Keratinocyte (primary cell): ENCODE measurements around the gene SPEM3. TPM values are rescaled to one million over a fixed set of nuclear protein-coding genes. Genes with fewer than 3 reads are reported as not detected.

ENCODE experiments used
- DNase-seq: peaks from one replicate; pipeline ENCODE4 v3.0.0-alpha.2; 2011; ENCODE audit warnings: low read depth, missing footprints, low spot score
- FAIRE-seq: peaks from 2 replicates; lab custom pipeline; 2011; peaks lifted over from hg19 to GRCh38; lab: Jason Lieb, UNC
- H2AFZ ChIP-seq: 2 replicates; pipeline ENCODE4 v1.6.0; 2012; ENCODE audit warnings: low read length, control low read depth, inconsistent platforms; ENCODE audit not compliant: control insufficient read depth
- H3K27ac ChIP-seq: 2 replicates; pipeline ENCODE4 v1.5.1; 2011; ENCODE audit warnings: low read length; ENCODE audit not compliant: control insufficient read depth, insufficient read depth
- H3K27me3 ChIP-seq: 3 replicates; pipeline ENCODE4 v1.6.0; 2011; ENCODE audit warnings: low read length; ENCODE audit not compliant: control insufficient read depth, insufficient read depth; ENCODE audit errors: extremely low read depth
- H3K36me3 ChIP-seq, 2 experiments: 2 replicates in 1 of 2; 3 replicates in 1 of 2; pipeline ENCODE4 v1.5.1; 2011; ENCODE audit warnings: low read length in 2 of 2, mild to moderate bottlenecking in 1 of 2; ENCODE audit not compliant: control insufficient read depth in 2 of 2, insufficient read depth in 2 of 2; ENCODE audit errors: extremely low read depth in 1 of 2
- H3K4me1 ChIP-seq: 3 replicates; pipeline ENCODE4 v1.5.1; 2011; ENCODE audit warnings: low read length; ENCODE audit not compliant: control insufficient read depth, insufficient read depth; ENCODE audit errors: extremely low read depth
- H3K4me2 ChIP-seq: 3 replicates; pipeline ENCODE4 v1.6.0; 2011; ENCODE audit warnings: low read depth, low read length; ENCODE audit not compliant: control insufficient read depth, insufficient read depth; ENCODE audit errors: extremely low read depth
- H3K4me3 ChIP-seq, 3 experiments: fragments of 200-600 bp in 1 of 3; sonication (generic) in 1 of 3; 2 replicates in 2 of 3; 3 replicates in 1 of 3; pipeline ENCODE4 v1.5.1; 2011 to 2016; ENCODE audit warnings: low read length in 3 of 3, mild to moderate bottlenecking in 3 of 3, control low read depth in 2 of 3, inconsistent platforms in 1 of 3, low read depth in 1 of 3, mixed read lengths in 1 of 3, mixed run types in 1 of 3, moderate library complexity in 1 of 3; ENCODE audit not compliant: control insufficient read depth in 2 of 3, insufficient read depth in 2 of 3; ENCODE audit errors: extremely low read depth in 1 of 3
- H3K79me2 ChIP-seq: 2 replicates; pipeline ENCODE4 v1.6.0; 2012; ENCODE audit warnings: low read length; ENCODE audit not compliant: control insufficient read depth, insufficient read depth
- H3K9ac ChIP-seq: 3 replicates; pipeline ENCODE4 v1.6.0; 2011; ENCODE audit warnings: low read length; ENCODE audit not compliant: control insufficient read depth, insufficient read depth; ENCODE audit errors: extremely low read depth
- H3K9me1 ChIP-seq: 3 replicates; pipeline ENCODE4 v1.6.0; 2011; ENCODE audit warnings: low read length; ENCODE audit not compliant: control insufficient read depth, insufficient read depth; ENCODE audit errors: extremely low read depth
- H3K9me3 ChIP-seq: 2 replicates; pipeline ENCODE4 v1.5.1; 2012; ENCODE audit warnings: low read depth, low read length; ENCODE audit not compliant: control insufficient read depth
- H4K20me1 ChIP-seq: 3 replicates; pipeline ENCODE4 v1.6.0; 2011; ENCODE audit warnings: low read length; ENCODE audit not compliant: control insufficient read depth, insufficient read depth; ENCODE audit errors: extremely low read depth
- EZH2 ChIP-seq: IDR thresholded peaks from one replicate; pipeline ENCODE4 v1.6.1; 2012; ENCODE audit warnings: inconsistent platforms, mild to moderate bottlenecking, low read length, moderate library complexity
- dilution Hi-C: fragments of 300-500 bp; cut with MboI; formaldehyde crosslinking; loops from one replicate; pipeline ENCODE4 v1.7.0; 2020; ENCODE audit warnings: low sequenced_read_pairs; ENCODE audit not compliant: extremely low pct_ligation_motif_present
- polyA plus RNA-seq, 5 experiments: library from polyadenylated mRNA; depleted of rRNA in 3 of 5; stranded (reverse) in 3 of 5; stranded (forward) in 1 of 5; unstranded in 1 of 5; fragments of >200 nt; gene quantifications; 1 replicate in 1 of 5; 2 replicates in 3 of 5; 3 replicates in 1 of 5; pipeline versions ENCODE4 v1.2.1 to v1.2.3, GENCODE V29; 2011 to 2012; ENCODE audit warnings: missing spikeins in 2 of 5, low read depth in 1 of 5, low replicate concordance in 1 of 5
- TF ChIP-seq, protein P1 (sequence below), 3 experiments: IDR thresholded peaks in 1 of 3; conservative IDR thresholded peaks in 1 of 3; optimal IDR thresholded peaks in 1 of 3; 2 replicates in 2 of 3; 3 replicates in 1 of 3; pipeline versions ENCODE3 to v1.5.1; 2011; ENCODE audit warnings: low read length in 3 of 3, mild to moderate bottlenecking in 3 of 3, moderate library complexity in 2 of 3, control low read depth in 1 of 3, inconsistent platforms in 1 of 3; ENCODE audit not compliant: insufficient read depth in 2 of 3; ENCODE audit errors: extremely low read depth in 1 of 3

SPEM3 gene
- polyA plus RNA-seq, 1 donor (not counting 4 experiments of a cell fraction or from before 2014, with no cell fraction given), result not detected

DNA sequence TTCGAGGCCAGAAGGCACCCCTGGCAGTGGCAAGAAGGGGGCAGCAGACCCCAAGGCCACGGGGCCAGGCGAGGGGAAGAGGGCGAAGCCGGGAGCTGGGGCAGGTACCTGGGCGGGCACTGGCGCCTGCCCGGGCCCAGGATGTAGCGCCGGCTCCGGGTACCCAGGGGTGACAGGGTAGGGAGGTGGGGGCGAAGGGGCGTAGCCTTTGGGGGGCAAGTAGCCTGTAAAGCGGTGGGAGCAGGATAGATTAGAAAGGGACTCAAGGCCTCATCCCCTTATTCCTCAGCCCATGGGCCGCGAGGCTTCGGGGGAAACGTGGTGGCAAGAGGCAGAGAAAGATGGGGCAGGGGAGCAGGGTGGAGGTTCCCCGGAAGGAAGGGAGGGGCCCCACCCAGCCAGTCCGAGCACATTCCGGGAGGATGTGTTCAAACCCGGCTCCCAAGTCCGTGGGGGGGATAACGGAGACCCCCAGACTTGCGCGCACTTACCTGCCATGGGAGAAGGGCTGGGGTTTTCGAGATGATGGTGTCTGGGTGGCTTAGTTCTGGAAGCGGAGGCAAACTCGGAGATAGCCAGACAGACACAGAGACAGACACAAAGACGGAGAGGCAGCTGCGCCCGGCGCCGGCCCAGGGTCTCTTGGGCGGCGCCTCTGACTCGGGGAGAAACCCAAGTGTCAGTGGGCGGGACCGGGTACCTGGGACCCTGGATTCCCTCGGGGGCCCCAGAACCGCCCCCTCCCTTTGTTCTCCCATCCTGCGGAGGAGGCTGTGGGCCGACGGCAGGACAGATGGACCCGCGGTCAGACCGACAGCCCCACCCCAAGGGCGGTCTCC lies 34.8 kb upstream of the SPEM3 start:
- Histone ChIP-seq H2AFZ (peak overlapping the region; percentile 66), H3K27me3 (no peaks in the 10 kb centered on the region), H4K20me1 (no peaks in the 10 kb centered on the region), H3K4me3 (peak overlapping the region; percentile 83 to 90 (median 89)), H3K79me2 (peaks cover 27% of the 10 kb centered on the region), H3K4me2 (peak overlapping the region; percentile 77), H3K9me3 (no peaks in the 10 kb centered on the region), H3K4me1 (peaks cover 11% of the 10 kb centered on the region), H3K36me3 (peaks cover 22 to 39% of the 10 kb centered on the region in 2 experiments), H3K9me1 (no peaks in the 10 kb centered on the region), H3K9ac (peak overlapping the region; percentile 80), H3K27ac (peak overlapping the region; percentile 69)
- no peak for FAIRE-seq
- no peak for TF ChIP-seq EZH2
- TF ChIP-seq, protein P1, sequence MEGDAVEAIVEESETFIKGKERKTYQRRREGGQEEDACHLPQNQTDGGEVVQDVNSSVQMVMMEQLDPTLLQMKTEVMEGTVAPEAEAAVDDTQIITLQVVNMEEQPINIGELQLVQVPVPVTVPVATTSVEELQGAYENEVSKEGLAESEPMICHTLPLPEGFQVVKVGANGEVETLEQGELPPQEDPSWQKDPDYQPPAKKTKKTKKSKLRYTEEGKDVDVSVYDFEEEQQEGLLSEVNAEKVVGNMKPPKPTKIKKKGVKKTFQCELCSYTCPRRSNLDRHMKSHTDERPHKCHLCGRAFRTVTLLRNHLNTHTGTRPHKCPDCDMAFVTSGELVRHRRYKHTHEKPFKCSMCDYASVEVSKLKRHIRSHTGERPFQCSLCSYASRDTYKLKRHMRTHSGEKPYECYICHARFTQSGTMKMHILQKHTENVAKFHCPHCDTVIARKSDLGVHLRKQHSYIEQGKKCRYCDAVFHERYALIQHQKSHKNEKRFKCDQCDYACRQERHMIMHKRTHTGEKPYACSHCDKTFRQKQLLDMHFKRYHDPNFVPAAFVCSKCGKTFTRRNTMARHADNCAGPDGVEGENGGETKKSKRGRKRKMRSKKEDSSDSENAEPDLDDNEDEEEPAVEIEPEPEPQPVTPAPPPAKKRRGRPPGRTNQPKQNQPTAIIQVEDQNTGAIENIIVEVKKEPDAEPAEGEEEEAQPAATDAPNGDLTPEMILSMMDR (optimal IDR thresholded peaks at IDR 0.05 in 1 of 3, IDR thresholded peaks at IDR 0.05 in 1 of 3, conservative IDR thresholded peaks at IDR 0.05 in 1 of 3; ENCODE audit: extremely low read depth in 1 of 3, insufficient read depth in 2 of 3, low read length in 3 of 3), result peak in 2 of 3 experiments; percentile 6 to 17
- no peak for DNase-seq
- dilution Hi-C loops, result no loop called here

DNA sequence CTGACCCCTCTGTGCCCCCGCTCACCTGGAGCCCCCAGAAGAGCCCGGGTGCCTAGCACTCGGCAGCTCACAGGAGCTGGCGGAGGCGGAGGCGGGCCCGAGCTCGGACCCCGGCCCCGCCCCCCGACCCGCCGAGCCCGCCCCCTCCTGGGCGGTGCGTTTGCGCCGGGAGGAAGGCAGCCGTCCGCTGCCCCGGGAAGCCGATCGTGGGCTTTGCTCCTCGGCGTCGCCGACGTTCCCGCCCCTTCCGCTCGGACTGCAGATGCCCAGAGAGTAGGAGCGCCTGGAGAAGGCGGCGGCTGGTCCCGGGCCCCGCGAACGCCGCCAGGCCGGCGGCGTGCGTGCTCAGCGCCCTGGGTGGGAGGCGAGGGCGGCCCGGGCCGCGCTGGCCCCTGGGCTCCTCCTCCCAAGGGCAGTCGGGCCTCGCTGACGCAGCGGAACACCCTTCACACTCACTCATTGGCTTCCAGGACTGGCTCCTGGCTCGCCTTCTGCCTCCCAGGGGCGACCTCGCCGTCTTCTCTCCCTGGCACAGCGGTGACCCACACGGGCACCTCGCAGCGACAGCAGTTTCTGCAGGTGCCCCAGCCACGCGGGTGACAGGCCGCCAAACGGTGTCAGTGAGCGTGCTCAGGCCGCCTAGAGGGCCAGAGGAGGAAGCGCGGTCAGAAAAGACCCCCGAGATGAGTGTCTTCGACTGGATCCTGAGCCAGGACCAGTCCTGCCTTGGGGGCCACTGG lies 34.0 kb upstream of the SPEM3 start, which contains the start of gene PLSCR3:
TSS of gene PLSCR3 (minus strand) at position 74 of the 740 bp plus-strand sequence. CDS start 415 bp downstream, outside the sequence.
- H3K4me3 ChIP-seq, result peak within 1 kb of the TSS; percentile 83 to 90 (median 89)
- DNase-seq (no peak), FAIRE-seq (peak; percentile 60)
- peak within 1 kb of the TSS; percentile 84 for H3K4me2 ChIP-seq
- H3K9ac ChIP-seq, result peak within 1 kb of the TSS; percentile 80
- peaks cover under 1% of the 10 kb centered on the region for H3K9me1 ChIP-seq
- H4K20me1 ChIP-seq, result no peaks in the 10 kb centered on the region
- peak within 1 kb of the TSS; percentile 66 for H2AFZ ChIP-seq
- H3K36me3 ChIP-seq, result peaks cover 16 to 31% of the 10 kb centered on the region in 2 experiments
- peak within 1 kb of the TSS; percentile 69 for H3K27ac ChIP-seq
- no peaks in the 10 kb centered on the region for H3K27me3 ChIP-seq
- dilution Hi-C loops, result no loop called here
- peaks cover 11% of the 10 kb centered on the region for H3K4me1 ChIP-seq
- TF ChIP-seq, protein P1 (optimal IDR thresholded peaks at IDR 0.05 in 1 of 3, IDR thresholded peaks at IDR 0.05 in 1 of 3, conservative IDR thresholded peaks at IDR 0.05 in 1 of 3; ENCODE audit: extremely low read depth in 1 of 3, insufficient read depth in 2 of 3, low read length in 3 of 3), result peak; percentile 10 to 49 (median 15)
- no peak for TF ChIP-seq EZH2
- no peaks in the 10 kb centered on the region for H3K9me3 ChIP-seq
- peaks cover 27% of the 10 kb centered on the region for H3K79me2 ChIP-seq
